HL-60/S4 (cell line): ENCODE measurements around the gene KRTAP5-3.
"Not testable (repeated sequence)": the region's sequence is repeated elsewhere in the genome, so short reads cannot be mapped to it uniquely, and the experiment has no call there.

Experiments
- in situ Hi-C: fragments of 300-500 bp; cut with MboI; formaldehyde crosslinking; loops from 2 replicates; pipeline ENCODE4 v1.14.3; 2022; ENCODE audit warnings: low sequenced_read_pairs

Gene KRTAP5-3

DNA sequence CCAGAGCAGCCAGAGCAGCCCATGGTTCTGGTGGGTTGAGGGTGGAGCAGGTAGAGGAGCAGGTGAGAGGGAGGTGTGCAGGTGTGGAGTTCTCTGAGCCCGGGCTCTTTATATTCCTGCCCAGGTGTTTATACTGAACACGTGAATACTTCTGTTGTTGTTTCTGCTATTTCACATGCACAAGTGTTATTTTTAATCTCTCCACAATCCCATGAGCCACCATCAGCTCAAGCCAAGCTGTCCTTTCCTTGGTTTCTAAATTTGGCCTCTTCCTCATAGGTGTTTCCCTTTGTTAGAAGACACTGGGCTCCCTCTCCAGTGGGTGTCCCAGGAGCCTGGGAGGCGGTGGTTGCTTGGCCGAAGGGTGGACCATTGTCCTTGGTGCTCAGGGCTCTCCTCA, at the start of gene KRTAP5-3:
TSS of gene KRTAP5-3 (minus strand) at position 101 of the 400 bp plus-strand sequence. CDS start at position 23, 78 bp downstream.
- in situ Hi-C loops, result no loop called here

DNA sequence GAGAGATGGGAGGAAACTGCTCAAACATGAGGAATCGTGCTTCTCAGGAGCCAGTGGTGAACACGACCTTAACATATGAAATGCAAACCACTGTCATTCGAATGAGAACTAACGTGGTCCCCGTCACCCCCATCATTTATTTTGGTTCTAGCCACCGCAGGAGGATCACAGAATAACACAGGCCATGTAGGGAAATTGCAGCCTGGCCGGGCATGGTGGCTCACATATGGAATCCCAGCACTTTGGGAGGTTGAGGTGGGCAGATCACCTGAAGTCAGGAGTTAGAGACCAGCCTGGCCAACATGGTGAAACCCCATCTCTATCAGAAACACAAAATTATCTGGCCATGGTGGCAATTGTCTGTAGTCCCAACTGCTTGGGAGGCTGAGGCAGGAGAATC, 48.4 kb upstream of the KRTAP5-3 start:
- in situ Hi-C loops, result no loop called here

GRCh38 chr11:1656061-1656441, 47.8 kb upstream of the KRTAP5-3 start:
- in situ Hi-C loops, result no loop called here

DNA sequence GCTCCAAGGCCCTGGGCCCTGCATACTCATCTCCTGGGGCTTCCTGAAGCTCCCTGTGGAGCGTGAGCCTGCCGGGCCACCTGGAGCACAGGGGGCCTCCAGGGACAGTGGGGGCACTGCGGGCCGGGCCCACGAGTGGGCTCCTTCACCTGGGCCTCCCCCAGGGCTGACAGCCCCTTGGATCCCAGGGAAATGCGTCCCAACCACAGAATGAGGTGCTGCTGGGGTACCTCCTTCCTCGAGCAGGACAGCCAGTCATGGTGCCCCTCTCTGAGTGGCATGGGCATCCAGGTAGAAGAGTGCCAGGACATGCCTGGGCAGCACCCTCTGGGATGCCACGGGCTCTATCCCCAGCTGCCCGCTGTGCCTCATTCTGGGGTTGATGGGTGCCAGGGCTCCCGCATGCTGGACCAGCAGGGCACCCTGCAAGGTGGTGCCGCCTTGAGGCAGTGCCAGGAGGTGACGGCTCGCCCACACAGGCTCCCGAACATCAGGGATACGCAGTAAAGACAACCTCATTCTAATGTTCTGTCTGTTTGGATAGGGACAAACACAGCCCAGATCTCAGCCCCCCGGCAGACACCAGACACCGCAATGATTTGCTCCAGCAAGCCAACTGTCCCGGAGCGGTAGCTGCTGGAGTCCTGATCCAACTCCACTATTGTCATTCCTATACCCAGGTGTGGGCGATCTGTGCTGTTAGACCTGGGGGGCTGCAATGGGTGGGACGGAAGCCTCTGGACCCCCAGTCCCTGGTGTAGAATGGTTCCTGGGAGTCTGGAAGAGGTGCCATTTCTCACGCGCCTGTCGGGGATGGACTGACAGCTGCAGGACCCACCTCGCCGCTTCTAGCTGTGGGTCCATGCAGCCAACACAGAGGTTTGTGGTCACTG, 47.2 kb upstream of the KRTAP5-3 start:
- in situ Hi-C loops, result no loop called here

DNA sequence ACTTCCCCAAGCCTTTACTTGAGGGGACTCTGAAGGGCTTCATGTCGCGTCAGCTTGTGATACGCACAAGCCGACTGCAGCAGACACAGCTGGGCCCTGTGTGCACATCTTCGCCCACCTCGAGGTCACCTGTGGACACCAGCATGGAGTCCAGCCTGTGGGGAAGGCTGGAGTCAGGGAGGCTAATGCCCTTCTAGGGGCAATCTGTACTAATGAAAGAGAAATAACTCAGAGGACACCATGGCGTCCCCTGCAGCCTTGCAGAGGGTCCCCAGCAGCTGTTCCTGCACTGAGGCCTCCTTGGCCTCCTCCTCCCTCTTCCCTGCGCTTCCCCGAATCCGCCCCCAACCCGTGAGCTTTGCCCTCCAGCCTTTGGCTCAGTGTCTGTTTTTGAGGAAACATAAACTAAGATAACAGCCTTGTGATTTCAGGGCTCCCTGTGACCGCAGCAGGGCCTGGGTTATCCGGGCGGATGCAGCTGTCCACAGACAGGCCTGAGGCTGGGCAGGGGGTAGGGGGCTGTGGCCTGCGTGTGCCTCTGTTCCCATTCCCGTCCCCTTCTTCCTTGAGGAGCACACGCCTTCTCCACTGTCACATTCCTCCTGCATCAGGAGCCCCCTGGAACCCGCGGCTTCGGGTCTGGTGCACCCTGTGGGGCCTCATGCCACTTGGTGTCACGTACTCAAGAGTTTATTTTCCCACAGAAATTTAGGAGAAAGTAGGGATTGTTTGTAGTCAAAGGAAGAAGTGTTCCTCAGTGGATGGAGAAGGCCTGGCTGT, 46.3 kb upstream of the KRTAP5-3 start:
- in situ Hi-C loops, result no loop called here

DNA sequence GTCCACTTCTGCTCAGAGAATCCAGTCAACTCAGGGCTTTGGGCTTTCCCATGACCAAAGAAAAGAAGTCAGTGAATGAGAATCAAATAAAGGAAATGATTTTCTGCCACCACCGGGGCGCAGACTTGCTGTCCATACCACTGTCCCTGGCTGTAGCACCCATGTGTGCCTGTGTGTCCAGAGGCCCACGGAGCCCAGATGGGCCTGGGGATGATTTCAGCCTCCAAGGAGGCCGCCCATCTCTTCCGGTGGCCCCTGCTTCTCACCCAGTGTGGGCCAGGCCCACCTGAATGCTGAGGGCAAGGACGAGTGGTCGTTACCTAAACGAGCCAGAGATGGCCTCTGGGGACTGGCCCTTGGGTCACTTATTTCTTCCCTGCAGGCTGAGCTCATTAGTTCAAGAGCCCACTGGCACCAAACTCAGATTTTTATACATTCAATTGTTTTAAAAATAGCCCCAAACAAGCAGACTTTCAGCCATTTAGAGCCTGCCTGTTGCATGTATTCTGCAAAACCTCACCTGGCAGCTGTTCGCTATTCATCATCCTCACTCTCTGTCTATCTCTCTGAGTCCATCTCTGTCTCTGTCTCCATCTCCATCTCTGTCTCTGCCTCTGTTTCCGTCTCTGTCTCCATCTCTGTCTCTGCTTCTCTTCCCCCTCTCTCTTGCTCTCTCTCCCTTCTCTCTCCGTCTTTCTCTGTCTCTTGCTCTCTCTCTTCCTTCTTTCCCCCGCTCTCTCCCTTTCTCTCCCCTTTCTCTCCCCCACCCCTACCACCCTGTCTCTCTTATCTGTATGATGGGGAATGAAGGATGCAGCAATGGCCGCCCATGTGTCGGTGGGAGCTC, 45.5 kb upstream of the KRTAP5-3 start:
- in situ Hi-C loops, result no loop called here

DNA sequence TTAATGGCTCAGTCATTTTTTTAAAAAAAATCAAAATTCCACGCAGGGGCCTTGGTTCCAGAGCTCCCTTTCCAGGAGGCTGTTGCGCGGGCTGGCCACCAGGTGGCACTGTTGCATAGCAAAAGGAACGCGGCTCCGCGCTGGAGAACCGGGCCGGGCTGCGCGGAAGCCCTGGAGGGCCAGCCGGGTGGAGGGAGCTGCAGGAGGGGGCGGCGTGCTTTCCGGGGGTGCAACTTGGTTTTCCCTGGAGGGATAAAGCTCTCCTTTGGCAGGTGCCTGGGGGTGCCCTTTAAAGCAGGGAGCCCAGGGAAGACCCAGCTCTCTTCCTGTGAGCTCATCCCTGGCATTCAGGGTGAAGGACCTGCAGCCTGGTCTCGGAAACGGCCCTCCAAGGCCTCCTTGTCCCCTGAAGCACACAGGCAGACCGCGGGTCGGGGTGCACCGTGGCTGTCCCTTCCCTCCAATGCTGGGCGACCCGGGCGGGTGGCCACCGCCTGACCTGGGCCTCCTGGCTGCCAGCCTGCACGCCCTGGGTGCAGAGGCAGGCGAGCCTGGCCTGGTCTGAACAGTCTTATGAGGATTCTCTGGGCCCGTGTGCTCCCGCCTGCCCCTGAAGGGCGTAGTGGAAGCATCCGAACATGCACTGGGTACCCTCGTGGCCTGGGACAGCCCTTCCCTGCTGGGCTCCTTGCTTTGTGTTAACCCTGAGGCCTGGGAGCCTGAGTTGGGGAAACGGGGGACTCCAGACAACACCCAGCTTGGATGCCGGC, 44.7 kb upstream of the KRTAP5-3 start:
- in situ Hi-C loops, result no loop called here

- in situ Hi-C loops, result no loop called here
Observed at GRCh38 chr11:1652442-1652770, 44.1 kb upstream of the KRTAP5-3 start.

DNA sequence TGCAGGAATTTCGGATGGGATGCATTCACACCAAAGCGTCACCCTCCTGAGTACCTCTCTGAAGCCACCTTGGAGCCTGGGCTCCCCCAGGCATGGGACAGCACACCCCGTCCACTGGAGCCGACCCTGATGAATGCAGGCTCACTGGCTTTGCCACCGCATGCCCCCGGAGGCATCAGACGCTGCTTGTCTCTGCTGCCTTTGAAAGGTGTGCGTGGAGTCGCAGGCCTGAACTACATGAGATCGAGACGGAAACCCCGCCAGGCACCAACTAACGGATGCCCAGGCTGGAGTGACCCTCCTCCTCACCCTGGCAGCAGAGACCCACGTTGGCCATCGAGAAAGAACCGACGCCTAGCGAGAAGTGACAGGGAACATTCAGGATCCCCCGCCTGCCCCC, 43.8 kb upstream of the KRTAP5-3 start:
- in situ Hi-C loops, result no loop called here

DNA sequence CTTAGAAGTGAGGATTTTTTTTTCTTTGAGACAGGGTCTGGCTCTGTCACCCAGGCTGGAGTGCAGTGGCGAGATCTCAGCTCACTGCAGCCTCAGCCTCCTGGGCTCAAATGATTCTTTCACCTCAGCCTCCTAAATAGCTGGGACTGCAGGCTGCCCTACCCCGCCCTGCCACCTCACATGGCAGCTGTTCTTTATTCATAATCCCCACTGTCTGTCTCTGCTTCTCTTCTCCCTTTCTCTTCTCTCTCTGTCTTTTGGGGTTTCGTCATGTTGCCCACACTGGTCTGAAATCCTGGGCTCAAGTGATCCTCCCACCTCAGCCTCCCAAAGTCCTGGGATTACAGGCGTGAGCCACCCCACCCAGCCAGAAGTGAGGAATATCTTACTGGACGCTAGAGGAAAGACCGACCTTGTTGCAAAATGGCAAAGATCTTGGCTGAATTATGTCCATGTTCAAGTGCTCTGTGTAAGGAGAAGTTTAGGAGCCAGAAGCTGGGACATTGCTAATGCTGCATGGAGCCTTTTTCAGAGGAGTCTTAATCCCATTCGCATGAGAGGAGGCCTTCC, 43.2 kb upstream of the KRTAP5-3 start:
- in situ Hi-C loops, result no loop called here

- in situ Hi-C loops, result no loop called here
Observed at GRCh38 chr11:1650918-1651262, 42.6 kb upstream of the KRTAP5-3 start.

- in situ Hi-C loops, result no loop called here
Observed at GRCh38 chr11:1650034-1650917, 42.0 kb upstream of the KRTAP5-3 start.

DNA sequence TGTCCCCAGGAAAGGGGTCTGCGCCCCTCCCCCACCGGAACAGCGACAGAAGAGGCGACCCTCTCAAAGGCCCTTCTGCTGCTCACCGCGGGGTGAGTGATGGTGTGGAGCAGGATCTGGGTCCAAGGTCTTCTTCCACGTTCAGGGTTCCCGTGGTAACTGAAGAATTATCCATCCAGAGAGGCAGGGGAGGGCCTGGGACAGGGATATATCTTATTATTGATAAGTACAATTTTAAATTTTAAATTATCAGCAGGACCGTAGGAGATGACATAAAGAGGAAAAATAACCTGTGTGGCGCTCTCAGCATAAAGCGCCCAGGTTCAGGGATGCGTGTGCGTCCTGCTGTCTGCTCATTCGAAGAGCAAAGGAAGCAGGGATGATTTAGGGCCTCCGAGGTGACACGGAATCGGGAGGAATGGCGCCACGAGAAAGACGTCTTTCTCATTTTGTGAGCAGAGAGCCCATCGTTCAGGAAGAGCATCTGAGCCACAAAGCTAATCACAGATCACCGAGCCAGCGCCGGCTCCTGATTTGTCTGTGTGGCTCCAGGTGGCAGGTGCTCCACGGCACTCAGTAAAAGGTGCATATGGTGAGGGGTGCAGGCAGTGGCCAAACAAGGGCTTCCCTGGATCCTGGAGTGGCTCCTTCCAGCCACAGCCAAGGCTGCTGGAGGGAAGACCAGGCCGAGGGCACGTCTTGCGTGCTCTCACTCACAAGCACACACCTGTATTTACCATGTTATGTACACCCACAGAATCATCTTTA, 40.6 kb upstream of the KRTAP5-3 start:
- in situ Hi-C loops, result no loop called here

DNA sequence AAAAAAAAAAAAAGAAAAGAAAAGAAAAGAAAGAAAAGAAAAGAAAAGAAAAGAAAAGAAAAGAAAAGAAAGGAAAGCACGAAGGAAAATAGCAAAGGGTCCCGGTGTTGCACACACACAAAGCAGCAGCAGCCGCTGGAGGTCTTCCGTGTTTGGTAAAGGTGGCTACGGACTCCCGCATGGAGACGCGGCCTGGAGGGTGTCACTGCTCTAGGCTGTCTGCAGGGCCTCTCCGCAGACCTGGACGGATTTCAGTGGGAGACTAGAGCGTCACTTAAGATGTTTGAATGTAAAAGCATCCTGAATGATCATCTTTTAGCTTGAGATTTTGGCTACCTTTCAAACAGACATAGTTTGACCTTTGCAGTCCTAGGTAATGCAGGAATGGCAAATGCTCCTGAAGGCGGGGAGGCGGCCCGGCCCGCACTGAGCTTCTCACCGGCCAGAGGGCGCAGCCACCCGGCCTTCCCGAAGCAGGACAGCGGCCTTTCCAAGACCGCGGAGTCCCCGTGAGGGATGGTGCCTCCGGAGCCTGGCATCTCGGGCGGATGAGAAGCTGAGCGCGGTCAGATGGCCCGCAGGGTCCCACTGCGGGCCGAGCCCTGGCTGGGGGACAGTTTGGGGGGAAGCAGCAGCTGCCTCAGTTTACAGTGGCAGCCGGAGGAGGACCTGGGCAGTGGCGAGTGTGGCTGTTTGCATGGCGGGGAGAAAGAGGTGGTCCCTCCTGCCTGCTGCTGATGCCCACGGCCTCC, 39.8 kb upstream of the KRTAP5-3 start:
- in situ Hi-C loops, result no loop called here

- in situ Hi-C loops, result not testable (repeated sequence)
Observed at GRCh38 chr11:1646540-1646939, 38.3 kb upstream of the KRTAP5-3 start.

DNA sequence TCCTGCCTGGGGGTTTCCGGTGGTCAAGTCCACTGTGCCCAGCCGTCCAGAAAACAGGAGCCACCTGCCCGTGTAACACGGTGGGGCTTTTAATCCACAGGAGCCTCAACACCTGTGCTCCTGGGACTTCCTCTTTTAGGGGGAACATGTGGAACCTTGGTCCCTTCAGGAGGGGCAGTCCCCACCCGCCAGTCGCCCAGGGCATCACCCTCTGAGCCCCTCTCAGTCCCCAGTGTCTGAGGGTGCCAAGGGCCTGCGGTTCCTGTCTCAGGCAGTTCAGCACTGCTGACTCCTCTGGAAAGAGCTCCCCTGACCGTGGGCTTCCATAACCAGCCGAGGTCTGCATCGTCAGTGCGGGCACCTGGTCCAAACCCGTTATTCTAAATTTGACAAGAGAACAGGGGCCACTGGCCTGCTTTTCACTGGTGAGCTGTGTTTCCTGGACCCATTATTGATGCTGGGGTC, 37.1 kb upstream of the KRTAP5-3 start:
- in situ Hi-C loops, result no loop called here

GRCh38 chr11:1644601-1645356, 36.5 kb upstream of the KRTAP5-3 start:
- in situ Hi-C loops, result no loop called here
